ENCODE results near the gene NFASC.

The NFASC gene

DNA sequence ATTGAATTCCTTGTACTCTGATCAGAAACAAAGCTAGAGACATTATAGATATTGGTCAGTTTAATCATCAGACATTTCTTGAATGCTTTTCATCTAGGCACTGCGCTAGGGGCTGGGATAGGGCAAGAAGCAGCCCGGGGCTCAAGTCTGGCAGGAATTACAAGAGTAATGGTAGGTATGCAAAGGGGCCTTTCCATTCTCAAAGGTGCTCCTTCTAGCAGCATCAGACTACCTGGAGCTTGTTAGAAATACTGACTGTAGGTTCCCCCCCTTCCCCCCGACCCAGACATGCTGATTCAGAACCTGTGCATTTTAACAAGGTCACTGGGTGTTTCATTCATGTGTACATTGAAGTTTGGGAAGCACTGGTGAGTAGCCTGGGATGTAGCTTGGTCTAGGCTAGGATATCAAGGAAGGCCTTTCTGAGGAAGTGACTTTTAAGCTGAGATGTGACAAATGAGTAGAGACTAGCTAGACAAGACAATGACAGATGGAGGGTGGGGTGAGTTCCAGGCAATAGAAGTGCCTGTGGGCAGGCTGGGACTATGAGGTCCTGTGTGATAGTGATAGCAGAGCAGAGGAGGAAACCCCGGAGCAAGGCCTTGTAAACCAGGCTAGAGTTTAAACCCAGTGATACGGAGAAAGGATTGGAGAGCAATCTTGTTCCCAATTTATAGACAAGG, 26.3 kb downstream of the NFASC start:
- Histone ChIP-seq H3K4me1 (ENCODE audit: control insufficient read depth, insufficient read depth, low read length) (no peaks in the 10 kb centered on the region), H3K36me3 (ENCODE audit: control insufficient read depth, insufficient read depth, low read length) (no peaks in the 10 kb centered on the region), H3K4me3 (ENCODE audit: insufficient read depth, low read depth, low read length) (no peak overlapping the region), H3K27ac (ENCODE audit: insufficient read depth, low read depth, low read length, poor library complexity, severe bottlenecking) (no peak overlapping the region), H3K9me3 (ENCODE audit: control insufficient read depth, low read length) (no peaks in the 10 kb centered on the region), H3K27me3 (ENCODE audit: control insufficient read depth, insufficient read depth, low read length, poor library complexity, severe bottlenecking) (no peaks in the 10 kb centered on the region)
- 89 to 93% methylated on average over 5 of the region's 5 CpGs for WGBS, 2 experiments

GRCh38 chr1:204900721-204901120, 30.1 kb downstream of the NFASC start:
- no peaks in the 10 kb centered on the region for H3K36me3 ChIP-seq (ENCODE audit: control insufficient read depth, insufficient read depth, low read length)
- H3K4me3 ChIP-seq (ENCODE audit: insufficient read depth, low read depth, low read length) = no peak overlapping the region
- 92 to 95% methylated on average over 2 of the region's 2 CpGs for WGBS, 2 experiments
- H3K4me1 ChIP-seq (ENCODE audit: control insufficient read depth, insufficient read depth, low read length) = no peaks in the 10 kb centered on the region
- no peaks in the 10 kb centered on the region for H3K27me3 ChIP-seq (ENCODE audit: control insufficient read depth, insufficient read depth, low read length, poor library complexity, severe bottlenecking)
- H3K27ac ChIP-seq (ENCODE audit: insufficient read depth, low read depth, low read length, poor library complexity, severe bottlenecking) = no peak overlapping the region
- no peaks in the 10 kb centered on the region for H3K9me3 ChIP-seq (ENCODE audit: control insufficient read depth, low read length)

DNA sequence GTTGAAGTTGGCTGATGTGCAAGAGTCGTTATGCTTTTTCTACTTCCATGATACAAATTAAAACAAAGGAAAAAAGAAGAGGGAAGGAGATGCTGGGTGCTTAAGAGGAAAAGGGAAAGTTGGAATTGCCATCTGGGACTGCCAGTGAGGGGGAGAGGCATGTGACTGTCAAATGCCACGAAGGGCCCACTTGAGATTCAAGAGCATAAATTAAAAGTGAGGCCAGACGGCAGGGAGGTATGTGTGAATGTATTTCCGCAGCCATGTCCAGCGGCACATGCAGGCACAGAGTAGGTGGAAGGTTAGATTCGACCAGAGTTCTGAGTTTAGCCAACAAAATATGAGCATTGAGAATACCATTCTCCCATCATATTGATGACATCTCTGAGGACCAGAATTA, 32.0 kb downstream of the NFASC start:
- Histone ChIP-seq H3K27ac (ENCODE audit: insufficient read depth, low read depth, low read length, poor library complexity, severe bottlenecking) (no peak overlapping the region), H3K9me3 (ENCODE audit: control insufficient read depth, low read length) (no peaks in the 10 kb centered on the region), H3K27me3 (ENCODE audit: control insufficient read depth, insufficient read depth, low read length, poor library complexity, severe bottlenecking) (no peaks in the 10 kb centered on the region), H3K4me3 (ENCODE audit: insufficient read depth, low read depth, low read length) (no peak overlapping the region), H3K36me3 (ENCODE audit: control insufficient read depth, insufficient read depth, low read length) (no peaks in the 10 kb centered on the region), H3K4me1 (ENCODE audit: control insufficient read depth, insufficient read depth, low read length) (no peaks in the 10 kb centered on the region)
- 92 to 94% methylated on average over 6 of the region's 6 CpGs for WGBS, 2 experiments

DNA sequence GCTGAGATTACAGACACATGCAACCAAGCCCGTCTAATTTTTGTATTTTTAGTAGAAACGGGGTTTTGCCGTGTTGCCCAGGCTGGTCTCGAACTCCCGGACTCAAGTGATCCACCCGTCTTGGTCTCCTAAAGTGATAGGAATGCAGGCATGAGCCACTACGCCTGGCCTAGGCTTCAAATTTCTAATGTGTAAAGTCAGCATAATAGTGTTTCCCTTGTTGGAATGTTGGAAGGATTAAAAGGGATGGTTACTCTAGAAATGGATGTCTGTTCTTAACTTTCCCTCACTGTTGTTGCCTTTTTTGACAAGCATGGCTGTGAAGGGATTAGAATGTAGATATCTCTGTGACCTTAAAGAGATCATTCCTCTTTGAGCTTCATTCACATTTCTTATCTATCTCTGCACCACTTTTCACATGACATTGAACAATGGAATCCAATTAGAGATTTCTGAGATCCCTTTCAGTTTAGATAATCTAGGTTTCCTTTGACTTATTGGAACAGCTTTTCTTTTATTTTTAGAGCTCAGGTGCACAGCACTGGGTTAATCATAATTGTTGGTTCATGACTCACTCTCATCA, 33.7 kb downstream of the NFASC start:
- Histone ChIP-seq H3K27me3 (ENCODE audit: control insufficient read depth, insufficient read depth, low read length, poor library complexity, severe bottlenecking) (no peaks in the 10 kb centered on the region), H3K9me3 (ENCODE audit: control insufficient read depth, low read length) (no peaks in the 10 kb centered on the region), H3K27ac (ENCODE audit: insufficient read depth, low read depth, low read length, poor library complexity, severe bottlenecking) (no peak overlapping the region), H3K4me3 (ENCODE audit: insufficient read depth, low read depth, low read length) (no peak overlapping the region), H3K36me3 (ENCODE audit: control insufficient read depth, insufficient read depth, low read length) (no peaks in the 10 kb centered on the region), H3K4me1 (ENCODE audit: control insufficient read depth, insufficient read depth, low read length) (no peaks in the 10 kb centered on the region)
- 94% methylated on average over 7 of the region's 7 CpGs for WGBS, 2 experiments

- no peaks in the 10 kb centered on the region for H3K27me3 ChIP-seq (ENCODE audit: control insufficient read depth, insufficient read depth, low read length, poor library complexity, severe bottlenecking)
Measured at GRCh38 chr1:204909109-204909508, 38.4 kb downstream of the NFASC start.

DNA sequence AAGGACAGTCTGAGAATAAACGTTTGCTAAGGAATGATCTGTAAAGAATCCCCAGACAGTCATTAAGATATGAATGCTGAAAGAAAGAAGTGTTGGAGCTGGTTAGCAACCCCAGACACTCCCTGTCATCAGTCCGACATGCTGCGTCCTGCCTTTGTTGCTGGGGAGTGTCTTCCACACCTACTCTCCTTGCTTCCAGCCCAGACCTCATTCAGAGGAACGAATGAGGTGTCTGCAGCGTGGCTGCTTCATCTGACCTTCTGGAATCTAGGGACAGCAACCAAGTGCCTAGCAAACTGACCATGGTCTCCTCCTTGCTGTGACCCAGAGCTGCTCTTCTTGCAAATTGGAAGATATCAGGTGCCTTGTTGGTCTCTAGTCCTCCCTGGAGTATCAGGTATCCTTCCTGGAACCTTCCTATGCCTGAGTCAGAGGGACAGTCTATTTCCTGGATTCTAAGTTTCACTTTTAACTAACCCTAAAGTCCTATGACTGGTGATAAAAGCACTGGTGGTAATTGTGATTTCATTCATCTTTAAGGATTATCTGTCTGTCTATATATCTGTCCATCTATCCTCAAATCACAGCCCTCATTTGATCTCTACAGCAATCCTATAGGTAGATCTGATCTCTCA, 45.3 kb downstream of the NFASC start:
- 82 to 89% methylated on average over 5 of the region's 5 CpGs for WGBS, 2 experiments
- Histone ChIP-seq H3K4me1 (ENCODE audit: control insufficient read depth, insufficient read depth, low read length) (no peaks in the 10 kb centered on the region), H3K4me3 (ENCODE audit: insufficient read depth, low read depth, low read length) (no peak overlapping the region), H3K36me3 (ENCODE audit: control insufficient read depth, insufficient read depth, low read length) (no peaks in the 10 kb centered on the region), H3K27ac (ENCODE audit: insufficient read depth, low read depth, low read length, poor library complexity, severe bottlenecking) (no peak overlapping the region), H3K27me3 (ENCODE audit: control insufficient read depth, insufficient read depth, low read length, poor library complexity, severe bottlenecking) (no peaks in the 10 kb centered on the region), H3K9me3 (ENCODE audit: control insufficient read depth, low read length) (no peaks in the 10 kb centered on the region)

More at GRCh38 chr1:204909109-204909508, 38.4 kb downstream of the NFASC start:
- WGBS, 2 experiments = 98% methylated on average over 3 of the region's 3 CpGs
- Histone ChIP-seq H3K9me3 (ENCODE audit: control insufficient read depth, low read length) (no peaks in the 10 kb centered on the region), H3K4me3 (ENCODE audit: insufficient read depth, low read depth, low read length) (no peak overlapping the region), H3K27ac (ENCODE audit: insufficient read depth, low read depth, low read length, poor library complexity, severe bottlenecking) (no peak overlapping the region), H3K36me3 (ENCODE audit: control insufficient read depth, insufficient read depth, low read length) (no peaks in the 10 kb centered on the region), H3K4me1 (ENCODE audit: control insufficient read depth, insufficient read depth, low read length) (no peaks in the 10 kb centered on the region)

- WGBS, 2 experiments = 93 to 96% methylated on average over 2 of the region's 2 CpGs
- Histone ChIP-seq H3K4me1 (ENCODE audit: control insufficient read depth, insufficient read depth, low read length) (peaks cover 1% of the 10 kb centered on the region), H3K36me3 (ENCODE audit: control insufficient read depth, insufficient read depth, low read length) (no peaks in the 10 kb centered on the region), H3K27ac (ENCODE audit: insufficient read depth, low read depth, low read length, poor library complexity, severe bottlenecking) (no peak overlapping the region), H3K27me3 (ENCODE audit: control insufficient read depth, insufficient read depth, low read length, poor library complexity, severe bottlenecking) (no peaks in the 10 kb centered on the region), H3K4me3 (ENCODE audit: insufficient read depth, low read depth, low read length) (no peak overlapping the region), H3K9me3 (ENCODE audit: control insufficient read depth, low read length) (no peaks in the 10 kb centered on the region)
Measured at GRCh38 chr1:204917802-204918201, 47.1 kb downstream of the NFASC start.

GRCh38 chr1:204920511-204920910, 49.8 kb downstream of the NFASC start:
- H3K27me3 ChIP-seq (ENCODE audit: control insufficient read depth, insufficient read depth, low read length, poor library complexity, severe bottlenecking) = no peaks in the 10 kb centered on the region
- 32 to 33% methylated on average over 3 of the region's 3 CpGs for WGBS, 2 experiments
- no peak overlapping the region for H3K4me3 ChIP-seq (ENCODE audit: insufficient read depth, low read depth, low read length)
- no peaks in the 10 kb centered on the region for H3K36me3 ChIP-seq (ENCODE audit: control insufficient read depth, insufficient read depth, low read length)
- peaks cover 21% of the 10 kb centered on the region for H3K4me1 ChIP-seq (ENCODE audit: control insufficient read depth, insufficient read depth, low read length)
- no peaks in the 10 kb centered on the region for H3K9me3 ChIP-seq (ENCODE audit: control insufficient read depth, low read length)
- no peak overlapping the region for H3K27ac ChIP-seq (ENCODE audit: insufficient read depth, low read depth, low read length, poor library complexity, severe bottlenecking)

DNA sequence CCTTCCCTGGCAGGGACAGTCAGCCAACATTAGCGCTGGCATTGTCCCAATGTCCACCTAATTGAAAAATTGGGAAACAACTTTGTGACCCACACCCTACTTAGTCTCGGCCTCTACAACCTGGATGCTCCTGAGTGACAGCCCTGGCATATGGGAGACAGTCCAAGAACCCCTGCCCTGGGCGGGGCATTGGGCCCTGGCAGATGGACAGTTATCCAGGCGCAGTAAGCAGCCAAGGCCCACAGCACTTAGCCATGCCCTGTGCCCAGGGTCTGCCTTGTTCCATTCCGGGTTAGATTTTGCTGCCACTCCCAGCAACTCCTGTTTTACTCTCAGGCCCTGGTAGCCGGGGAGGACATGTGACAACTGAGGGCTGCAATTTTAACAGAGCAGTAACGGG, 50.3 kb downstream of the NFASC start:
- Histone ChIP-seq H3K36me3 (ENCODE audit: control insufficient read depth, insufficient read depth, low read length) (no peaks in the 10 kb centered on the region), H3K27ac (ENCODE audit: insufficient read depth, low read depth, low read length, poor library complexity, severe bottlenecking) (no peak overlapping the region), H3K27me3 (ENCODE audit: control insufficient read depth, insufficient read depth, low read length, poor library complexity, severe bottlenecking) (no peaks in the 10 kb centered on the region), H3K4me3 (ENCODE audit: insufficient read depth, low read depth, low read length) (no peak overlapping the region), H3K4me1 (ENCODE audit: control insufficient read depth, insufficient read depth, low read length) (peaks cover 21% of the 10 kb centered on the region), H3K9me3 (ENCODE audit: control insufficient read depth, low read length) (no peaks in the 10 kb centered on the region)
- WGBS, 2 experiments = 82 to 83% methylated on average over 7 of the region's 7 CpGs

DNA sequence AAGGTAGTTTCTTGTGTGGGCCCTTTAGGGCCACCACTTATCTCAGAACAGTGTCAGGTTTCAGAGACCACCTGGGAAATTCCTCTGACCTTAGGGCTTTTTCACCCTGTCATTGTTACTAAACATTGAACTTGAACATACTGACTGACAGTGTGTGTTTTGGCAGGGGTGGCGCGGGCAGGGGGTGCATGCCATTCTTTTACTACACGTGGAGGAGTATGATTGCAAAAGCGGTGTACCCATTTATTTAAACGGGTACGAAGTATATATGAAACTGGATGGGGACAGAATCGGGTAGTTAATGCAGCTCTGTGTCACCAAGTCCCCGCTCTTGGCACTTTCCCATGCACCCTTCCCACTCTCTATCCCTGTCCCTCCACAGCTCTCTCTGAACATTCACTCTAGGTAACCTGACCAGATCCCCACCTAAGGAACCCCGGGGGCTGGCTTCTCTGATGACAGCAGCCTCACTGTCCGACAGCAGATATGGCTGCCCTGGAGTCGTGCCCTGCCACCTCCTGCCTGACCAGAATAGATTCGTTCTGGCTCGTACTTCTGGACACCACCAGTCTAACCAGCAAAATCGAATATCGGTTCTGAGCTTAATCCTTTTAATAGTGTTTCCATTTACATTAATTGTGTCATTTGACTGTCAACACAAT, 51.3 kb downstream of the NFASC start:
- H3K9me3 ChIP-seq (ENCODE audit: control insufficient read depth, low read length) = no peaks in the 10 kb centered on the region
- no peaks in the 10 kb centered on the region for H3K27me3 ChIP-seq (ENCODE audit: control insufficient read depth, insufficient read depth, low read length, poor library complexity, severe bottlenecking)
- WGBS, 2 experiments = 83 to 84% methylated on average over 15 of the region's 15 CpGs
- H3K4me1 ChIP-seq (ENCODE audit: control insufficient read depth, insufficient read depth, low read length) = peaks cover 21% of the 10 kb centered on the region
- no peaks in the 10 kb centered on the region for H3K36me3 ChIP-seq (ENCODE audit: control insufficient read depth, insufficient read depth, low read length)
- H3K4me3 ChIP-seq (ENCODE audit: insufficient read depth, low read depth, low read length) = no peak overlapping the region
- H3K27ac ChIP-seq (ENCODE audit: insufficient read depth, low read depth, low read length, poor library complexity, severe bottlenecking) = no peak overlapping the region
